Activated CD4-positive, alpha-beta T cell treated with anti-CD3 and anti-CD28 coated beads for 24 hours (primary cell): ENCODE results near the gene ARAF.

ENCODE experiments used
- DNase-seq, 2 donors: peaks; one replicate each; pipeline ENCODE4 v3.0.0-alpha.2; 2020; ENCODE audit warnings: low read depth in 2 of 2

The ARAF gene

GRCh38 chrX:47564438-47565085, 3.6 kb downstream of the ARAF start:
- DNase-seq = no peak

- no peak for DNase-seq
Observed at GRCh38 chrX:47566841-47567240, 5.8 kb downstream of the ARAF start.

DNA sequence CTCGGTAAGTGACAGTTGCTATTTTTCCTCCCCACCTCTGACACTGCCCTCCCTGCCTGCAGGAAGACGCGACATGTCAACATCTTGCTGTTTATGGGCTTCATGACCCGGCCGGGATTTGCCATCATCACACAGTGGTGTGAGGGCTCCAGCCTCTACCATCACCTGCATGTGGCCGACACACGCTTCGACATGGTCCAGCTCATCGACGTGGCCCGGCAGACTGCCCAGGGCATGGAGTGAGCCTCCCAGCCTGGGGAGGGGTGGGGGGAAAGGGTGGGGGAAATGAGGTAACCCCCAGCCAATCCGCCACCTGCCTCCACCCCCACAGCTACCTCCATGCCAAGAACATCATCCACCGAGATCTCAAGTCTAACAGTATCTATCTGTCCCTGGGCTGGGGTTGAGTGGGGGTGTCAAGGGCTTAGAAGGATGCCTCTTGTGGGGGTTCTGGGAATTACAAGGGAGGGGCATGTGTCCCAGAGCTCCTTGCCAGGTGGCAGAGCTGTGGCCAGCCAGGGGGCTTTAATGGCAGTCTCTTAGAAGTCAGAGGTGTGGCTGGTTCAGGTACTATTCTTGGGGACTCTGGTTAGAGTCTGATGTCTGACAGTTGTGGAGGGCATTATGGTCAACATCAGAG, 7.8 kb downstream of the ARAF start:
- no peak for DNase-seq

GRCh38 chrX:47570794-47571193, 9.8 kb downstream of the ARAF start:
- no peak for DNase-seq

GRCh38 chrX:47571215-47571614, 10.2 kb downstream of the ARAF start:
- DNase-seq = no peak

- no peak for DNase-seq
Observed at GRCh38 chrX:47571896-47572295, 10.9 kb downstream of the ARAF start.

- DNase-seq = no peak
Observed at GRCh38 chrX:47572773-47573340, 11.9 kb downstream of the ARAF start.

- DNase-seq = no peak
Observed at GRCh38 chrX:47573341-47574075, 12.5 kb downstream of the ARAF start.

DNA sequence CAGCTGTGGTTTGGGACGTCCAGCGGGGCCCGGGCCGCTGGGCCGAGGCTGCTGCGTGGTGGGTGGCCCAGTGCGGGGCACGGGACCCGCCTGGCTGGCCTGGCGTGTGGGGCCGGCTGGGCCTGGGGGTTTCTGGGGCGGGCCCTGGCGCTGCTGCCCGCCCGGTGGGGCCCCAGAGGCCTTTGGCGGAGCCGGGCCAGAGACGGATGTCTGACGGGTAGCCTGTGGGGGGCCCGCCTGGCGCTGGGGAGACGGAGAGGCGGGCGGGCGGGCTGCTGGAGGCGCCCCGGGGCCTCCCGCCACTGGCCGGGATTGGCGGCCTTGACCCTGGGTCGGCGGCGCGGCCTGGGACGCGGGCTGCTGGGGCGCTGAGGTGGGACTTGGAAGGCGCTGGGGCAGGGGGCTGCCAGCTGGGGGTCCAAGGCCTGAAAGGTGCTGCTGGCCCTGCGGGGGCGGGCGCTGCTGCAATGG, 13.1 kb downstream of the ARAF start:
- no peak for DNase-seq

- DNase-seq = no peak
Observed at GRCh38 chrX:47574547-47575301, 13.7 kb downstream of the ARAF start.

GRCh38 chrX:47576021-47576898, 15.3 kb downstream of the ARAF start:
- DNase-seq = no peak

- no peak for DNase-seq
Observed at GRCh38 chrX:47577424-47577823, 16.4 kb downstream of the ARAF start.

DNA sequence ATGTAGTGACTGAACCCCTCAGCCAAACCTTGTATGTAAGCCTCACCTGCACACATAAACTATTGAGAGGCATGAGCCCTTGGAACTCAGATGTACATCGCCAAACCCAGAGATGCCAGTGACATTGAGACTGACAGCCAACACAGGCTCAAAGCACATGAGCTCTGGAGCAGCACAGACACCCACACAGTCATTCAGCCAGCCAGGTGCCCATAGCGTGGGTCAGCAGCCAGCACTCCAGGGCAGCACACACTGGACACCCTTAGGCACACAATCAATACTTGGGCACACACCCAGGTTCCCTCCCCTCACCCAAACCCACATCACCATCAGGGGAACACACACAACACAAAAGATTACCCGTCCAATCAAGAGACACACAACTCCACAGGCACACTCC, 16.9 kb downstream of the ARAF start:
- no peak for DNase-seq

- no peak for DNase-seq
Observed at GRCh38 chrX:47578692-47579091, 17.7 kb downstream of the ARAF start.

GRCh38 chrX:47579537-47579936, 18.5 kb downstream of the ARAF start:
- DNase-seq = no peak

- peak; percentile 57 to 70 for DNase-seq
Observed at GRCh38 chrX:47581731-47582647, 21.0 kb downstream of the ARAF start, which contains the start of gene TIMP1. Gene TIMP1, plus strand, starts transcription at chrX:47582436. Its CDS starts 980 bp downstream, at chrX:47583416.

GRCh38 chrX:47583240-47583861, 22.3 kb downstream of the ARAF start:
- no peak for DNase-seq

DNA sequence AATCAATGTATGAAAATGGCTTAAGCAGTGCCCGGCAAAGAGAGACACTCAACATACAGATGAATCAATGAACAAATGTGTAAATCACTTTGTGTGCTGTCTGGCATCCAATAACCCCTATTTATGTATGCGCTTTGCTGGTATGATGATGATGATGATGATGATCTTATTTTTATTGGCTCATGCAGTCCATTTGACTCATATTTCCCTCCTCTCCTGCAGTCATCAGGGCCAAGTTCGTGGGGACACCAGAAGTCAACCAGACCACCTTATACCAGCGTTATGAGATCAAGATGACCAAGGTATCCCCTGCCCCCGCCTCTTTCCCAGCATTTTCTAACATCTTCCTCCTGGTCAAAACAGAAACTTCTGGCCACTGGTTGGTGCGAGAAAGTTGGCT, 23.7 kb downstream of the ARAF start:
- DNase-seq = no peak

DNA sequence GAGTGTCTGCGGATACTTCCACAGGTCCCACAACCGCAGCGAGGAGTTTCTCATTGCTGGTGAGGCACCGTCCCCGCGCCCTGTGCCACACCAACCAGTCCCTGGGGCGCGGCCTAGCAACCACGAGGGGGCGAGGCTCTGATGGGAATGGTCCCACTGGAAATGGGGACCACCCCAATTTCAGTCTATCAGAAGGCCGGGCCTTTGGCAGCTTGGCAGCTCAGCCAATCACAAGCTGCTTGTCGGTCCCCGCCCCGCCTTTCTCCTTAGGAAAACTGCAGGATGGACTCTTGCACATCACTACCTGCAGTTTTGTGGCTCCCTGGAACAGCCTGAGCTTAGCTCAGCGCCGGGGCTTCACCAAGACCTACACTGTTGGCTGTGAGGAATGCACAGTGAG, 24.3 kb downstream of the ARAF start:
- DNase-seq = no peak
